Hepatocyte (in vitro differentiated cells): Measurements from ENCODE around the gene RASAL2. TPM values are rescaled to one million over a fixed set of nuclear protein-coding genes. Genes with fewer than 3 reads are reported as not detected.
"Not testable (repeated sequence)": the region's sequence is repeated elsewhere in the genome, so short reads cannot be mapped to it uniquely, and the experiment has no call there.

Experiments
- DNase-seq: peaks from one replicate; pipeline ENCODE4 v3.0.0-alpha.2; 2016; ENCODE audit warnings: low spot score
- H2AFZ ChIP-seq: fragments of 200-600 bp; sonication (generic); 2 replicates; pipeline ENCODE4 v1.6.0; 2016; ENCODE audit warnings: antibody characterized with exemption, mild to moderate bottlenecking
- H3K27ac ChIP-seq: fragments of 200-600 bp; sonication (generic); 2 replicates; pipeline ENCODE4 v1.5.1; 2016; ENCODE audit warnings: mild to moderate bottlenecking
- H3K27me3 ChIP-seq: fragments of 200-600 bp; sonication (generic); 2 replicates; pipeline ENCODE4 v1.6.1; 2016
- H3K36me3 ChIP-seq: fragments of 200-600 bp; sonication (generic); replicated peaks from 2 replicates; pipeline ENCODE4 v1.5.1; 2016; ENCODE audit warnings: low read depth; ENCODE audit not compliant: insufficient read depth
- H3K4me1 ChIP-seq: fragments of 200-600 bp; sonication (generic); 2 replicates; pipeline ENCODE4 v1.5.1; 2016; ENCODE audit warnings: mild to moderate bottlenecking, moderate library complexity; ENCODE audit not compliant: insufficient read depth
- H3K4me2 ChIP-seq: fragments of 200-600 bp; sonication (generic); 2 replicates; pipeline ENCODE4 v1.6.0; 2016
- H3K4me3 ChIP-seq: fragments of 200-600 bp; sonication (generic); 2 replicates; pipeline ENCODE4 v1.5.1; 2016; ENCODE audit warnings: mild to moderate bottlenecking
- H3K79me2 ChIP-seq: fragments of 200-600 bp; sonication (generic); 2 replicates; pipeline ENCODE4 v1.6.0; 2017; ENCODE audit warnings: mild to moderate bottlenecking
- H3K9me2 ChIP-seq: fragments of 200-600 bp; sonication (generic); replicated peaks from 2 replicates; pipeline ENCODE4 v1.6.0; 2017; ENCODE audit warnings: mild to moderate bottlenecking; ENCODE audit not compliant: insufficient read depth
- H3K9me3 ChIP-seq: fragments of 200-600 bp; sonication (generic); 2 replicates; pipeline ENCODE4 v1.5.1; 2016; ENCODE audit warnings: low read depth, mild to moderate bottlenecking
- H4K20me1 ChIP-seq: fragments of 200-600 bp; sonication (generic); 2 replicates; pipeline ENCODE4 v1.6.0; 2016; ENCODE audit warnings: mild to moderate bottlenecking; ENCODE audit not compliant: insufficient read depth, poor library complexity, severe bottlenecking
- CTCF ChIP-seq: fragments of 200-600 bp; sonication (generic); IDR thresholded peaks from 2 replicates; pipeline ENCODE4 v1.5.1; 2016; ENCODE audit warnings: antibody characterized with exemption, mild to moderate bottlenecking; ENCODE audit not compliant: poor library complexity
- EZH2 ChIP-seq: fragments of 200-600 bp; sonication (generic); IDR thresholded peaks from 2 replicates; pipeline ENCODE4 v1.6.1; 2016; ENCODE audit warnings: antibody characterized with exemption, mild to moderate bottlenecking, borderline replicate concordance
- EZH2phosphoT487 ChIP-seq: fragments of 200-600 bp; sonication (generic); IDR thresholded peaks from one replicate; pipeline ENCODE4 v1.6.1; 2018; ENCODE audit warnings: antibody characterized with exemption, mild to moderate bottlenecking, low read depth, moderate library complexity; ENCODE audit not compliant: unreplicated experiment, severe bottlenecking
- WGBS: methylation state at CpG from one replicate; pipeline ENCODE4 v1.1.6; 2016; ENCODE audit warnings: low lambda C conversion rate; ENCODE audit errors: missing lambda C conversion rate; 5-methylcytosine and 5-hydroxymethylcytosine counted together
- polyA plus RNA-seq: library from polyadenylated mRNA; unstranded; fragments of >200 nt; fragmentation: Nextera tagmentation; extraction: Ambion mirVana; gene quantifications from 2 replicates; pipeline ENCODE4 v1.2.1, GENCODE V29; 2016
- total RNA-seq: library from RNA; depleted of rRNA; stranded (reverse); fragments of >200 nt; gene quantifications from 2 replicates; pipeline ENCODE4 v1.2.3, GENCODE V29; 2014

RASAL2 gene
- total and polyA plus RNA-seq, 2 experiments from 2014 or later: 8.7 to 24.0 TPM

GRCh38 chr1:178311164-178311563, 217.3 kb downstream of the RASAL2 start:
- Histone ChIP-seq H3K79me2 (peaks cover 15% of the 10 kb centered on the region), H3K4me2 (no peak overlapping the region), H3K27me3 (no peaks in the 10 kb centered on the region), H3K9me2 (no peaks in the 10 kb centered on the region), H4K20me1 (no peaks in the 10 kb centered on the region), H3K9me3 (no peaks in the 10 kb centered on the region), H2AFZ (no peak overlapping the region), H3K4me1 (peaks cover 6% of the 10 kb centered on the region), H3K4me3 (no peak overlapping the region), H3K36me3 (no peaks in the 10 kb centered on the region), H3K27ac (no peak overlapping the region)
- no peak for DNase-seq
- no peak for TF ChIP-seq EZH2phosphoT487
- no peak for TF ChIP-seq CTCF
- no peak for TF ChIP-seq EZH2
- WGBS: 69% methylated on average over 1 of the region's 1 CpG

GRCh38 chr1:178320280-178320982, 226.5 kb downstream of the RASAL2 start:
- Histone ChIP-seq H3K4me2 (peak overlapping the region; percentile 69), H3K27ac (peak overlapping the region; percentile 41), H2AFZ (peak overlapping the region; percentile 50), H3K4me3 (peak overlapping the region; percentile 29), H3K79me2 (peaks cover 16% of the 10 kb centered on the region)
- H4K20me1 ChIP-seq, H3K27me3 ChIP-seq, H3K9me3 ChIP-seq, H3K9me2 ChIP-seq, DNase-seq, H3K4me1 ChIP-seq, H3K36me3 ChIP-seq: not testable (repeated sequence)
- WGBS: 34% methylated on average over 14 of the region's 30 CpGs

- Histone ChIP-seq H3K9me2 (no peaks in the 10 kb centered on the region), H3K4me3 (no peak overlapping the region), H2AFZ (no peak overlapping the region), H3K79me2 (peaks cover 21% of the 10 kb centered on the region), H3K4me2 (no peak overlapping the region), H3K4me1 (no peaks in the 10 kb centered on the region), H3K36me3 (no peaks in the 10 kb centered on the region), H3K9me3 (no peaks in the 10 kb centered on the region), H3K27me3 (no peaks in the 10 kb centered on the region), H3K27ac (no peak overlapping the region), H4K20me1 (no peaks in the 10 kb centered on the region)
- no peak for DNase-seq
- TF ChIP-seq CTCF (no peak), EZH2phosphoT487 (no peak), EZH2 (no peak)
- 79% methylated on average over 1 of the region's 1 CpG for WGBS
These were observed 229.2 kb downstream of the RASAL2 start for GRCh38 chr1:178323067-178323466.

- no peaks in the 10 kb centered on the region for H3K4me1 ChIP-seq
- no peak overlapping the region for H3K27ac ChIP-seq
- H3K79me2 ChIP-seq: peaks cover 24% of the 10 kb centered on the region
- no peaks in the 10 kb centered on the region for H3K27me3 ChIP-seq
- no peaks in the 10 kb centered on the region for H3K36me3 ChIP-seq
- H3K9me3 ChIP-seq: no peaks in the 10 kb centered on the region
- 80% methylated on average over 1 of the region's 1 CpG for WGBS
- H3K4me3 ChIP-seq: no peak overlapping the region
- no peak overlapping the region for H2AFZ ChIP-seq
- DNase-seq: no peak
- H3K4me2 ChIP-seq: no peak overlapping the region
- no peaks in the 10 kb centered on the region for H4K20me1 ChIP-seq
- H3K9me2 ChIP-seq: no peaks in the 10 kb centered on the region
- TF ChIP-seq EZH2: no peak
These were observed 230.1 kb downstream of the RASAL2 start for GRCh38 chr1:178324003-178324402.
